ENCODE data around the gene MIEN1.
"Not testable (repeated sequence)": the region's sequence is repeated elsewhere in the genome, so short reads cannot be mapped to it uniquely, and the experiment has no call there.

The MIEN1 gene, protein sequence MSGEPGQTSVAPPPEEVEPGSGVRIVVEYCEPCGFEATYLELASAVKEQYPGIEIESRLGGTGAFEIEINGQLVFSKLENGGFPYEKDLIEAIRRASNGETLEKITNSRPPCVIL

DNA sequence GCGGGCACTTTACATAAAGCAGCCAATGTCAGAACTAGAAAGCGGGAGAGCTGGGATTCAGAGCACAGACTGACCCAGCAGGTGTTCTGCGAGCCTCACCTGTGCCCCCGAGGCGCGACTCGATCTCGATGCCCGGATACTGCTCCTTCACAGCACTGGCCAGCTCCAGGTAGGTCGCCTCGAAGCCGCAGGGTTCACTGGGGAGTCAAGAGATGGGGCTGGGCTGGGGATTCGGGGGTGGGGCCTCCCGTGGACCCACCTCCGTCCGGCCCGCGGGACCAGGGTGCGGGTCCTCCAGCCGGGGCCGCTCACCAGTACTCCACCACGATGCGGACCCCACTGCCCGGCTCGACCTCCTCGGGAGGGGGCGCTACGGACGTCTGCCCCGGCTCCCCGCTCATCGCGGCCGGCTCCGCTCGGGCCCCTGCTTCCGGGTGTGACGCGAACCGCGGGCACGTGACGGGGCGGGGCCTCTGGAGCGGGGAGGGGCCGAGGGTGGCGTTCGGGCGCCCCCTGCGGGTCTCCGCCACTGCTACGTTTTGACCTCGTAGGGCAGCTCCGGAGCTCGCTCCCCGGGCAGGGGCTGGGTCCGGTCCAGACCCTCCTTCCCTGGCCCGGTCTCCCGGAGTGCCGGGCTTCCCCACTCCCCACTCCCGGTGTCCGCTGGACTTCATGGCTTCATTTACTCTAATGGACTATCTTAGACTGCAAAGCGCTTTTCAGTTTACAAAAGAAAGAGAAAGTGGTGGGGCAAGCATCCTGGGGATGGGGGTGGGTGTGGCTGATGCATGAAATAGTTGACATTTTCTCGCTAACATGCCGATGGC lies at the start of gene MIEN1:
MIEN1 (minus strand) TSS at position 438 of the 827 bp plus-strand sequence; CDS start at position 401, 37 bp downstream.
- DNase-seq (ENCODE audit: low read depth in 3 of 3, low spot score in 1 of 3) = peak; percentile 83 to 97 (median 91)

DNA sequence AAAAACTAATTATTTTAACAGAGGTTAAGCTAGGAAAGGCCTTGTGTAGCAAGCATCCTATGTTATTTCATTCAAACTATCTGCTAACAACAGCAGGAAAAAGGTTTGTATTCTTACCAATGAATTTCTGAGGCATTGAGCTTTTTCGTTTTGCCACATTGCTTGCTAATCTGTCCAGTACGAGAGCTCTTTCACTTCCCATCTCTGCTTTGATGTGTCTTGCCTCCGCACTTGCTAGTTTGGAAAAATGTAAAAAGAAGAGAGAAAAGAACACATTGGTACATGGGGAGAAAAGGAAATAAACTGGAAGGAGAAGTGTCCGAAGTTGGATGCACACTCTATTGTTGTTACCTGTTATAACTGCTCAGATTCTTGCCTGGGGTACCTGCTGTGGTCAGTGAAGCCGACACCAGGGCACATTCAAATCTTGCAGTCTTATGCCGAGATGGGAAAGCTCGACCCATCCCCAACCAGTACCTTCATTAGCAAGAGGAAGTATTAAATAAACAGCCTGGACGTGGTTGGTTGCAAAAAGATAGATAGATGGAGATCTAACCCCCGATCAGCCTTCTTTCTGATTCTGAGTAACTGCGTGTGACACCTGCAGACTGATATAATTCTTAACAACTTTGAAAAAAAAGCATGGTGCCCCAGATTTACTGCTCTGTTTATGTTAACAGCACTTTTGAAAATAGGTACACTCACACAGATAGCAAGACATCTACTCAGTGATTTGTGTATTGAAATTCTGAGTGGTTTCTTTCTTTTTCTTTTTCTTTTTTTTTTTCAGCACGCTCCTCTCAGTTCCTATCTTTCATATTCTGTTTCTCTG lies 47.4 kb upstream of the MIEN1 start:
- no peak for DNase-seq (ENCODE audit: low read depth in 3 of 3, low spot score in 1 of 3)

DNA sequence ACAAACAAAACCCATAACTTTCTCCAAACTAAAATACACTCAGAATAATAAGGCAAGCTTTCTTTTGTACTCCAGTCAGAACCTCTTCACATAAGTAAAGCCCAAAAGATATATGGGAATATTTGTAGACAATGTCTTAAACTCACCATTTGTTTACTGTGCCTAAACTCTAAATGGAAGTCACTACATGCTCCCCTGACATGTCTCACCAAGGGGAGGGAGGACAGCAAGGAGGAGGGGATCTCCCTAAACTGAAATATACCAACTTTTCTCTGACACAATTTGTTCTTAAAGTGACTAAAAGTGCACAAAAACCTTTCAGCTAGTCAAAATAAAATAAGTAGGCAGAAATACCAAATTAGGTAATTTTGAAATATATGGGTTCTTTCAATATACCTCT lies 45.9 kb upstream of the MIEN1 start:
- no peak for DNase-seq (ENCODE audit: low read depth in 3 of 3, low spot score in 1 of 3)

DNA sequence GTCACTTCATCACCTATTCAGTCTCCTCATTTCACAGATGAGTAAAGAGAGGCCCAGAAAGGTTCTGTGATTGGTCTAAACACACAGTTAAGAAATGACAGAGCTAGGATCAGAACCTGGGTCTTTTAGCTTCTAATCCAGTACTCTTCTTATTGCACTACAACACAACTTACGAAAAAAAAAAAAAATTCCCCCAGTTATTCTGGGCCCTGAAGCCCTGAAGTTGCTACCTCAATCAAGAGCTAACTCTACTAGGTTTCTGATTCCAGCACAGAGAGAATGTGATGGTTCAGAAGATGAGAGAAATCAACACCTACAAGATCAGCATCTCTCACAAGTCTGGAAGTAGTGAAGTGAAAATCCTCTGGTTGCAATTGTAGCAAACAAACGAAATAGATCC lies 44.7 kb upstream of the MIEN1 start:
- no peak for DNase-seq (ENCODE audit: low read depth in 3 of 3, low spot score in 1 of 3)

DNA sequence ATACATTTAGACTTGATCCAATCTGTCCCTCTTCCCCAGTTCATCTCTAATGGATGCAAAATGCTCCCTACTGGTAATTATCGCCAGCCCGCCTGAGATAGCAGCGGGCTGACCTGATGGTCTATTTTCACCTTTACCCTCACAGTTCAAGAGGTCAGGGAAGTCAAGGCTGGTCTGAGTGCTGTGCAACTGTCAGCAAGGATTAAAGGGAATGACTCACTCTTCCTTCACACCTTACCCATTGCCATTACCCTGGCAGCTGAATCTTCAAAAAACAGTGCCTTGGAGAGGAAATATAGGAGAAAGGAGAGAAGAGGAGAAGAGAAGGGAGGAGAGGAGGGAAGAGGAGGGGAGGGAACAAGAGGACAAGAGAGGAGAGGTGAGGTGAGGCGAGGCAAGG lies 43.7 kb upstream of the MIEN1 start:
- no peak for DNase-seq (ENCODE audit: low read depth in 3 of 3, low spot score in 1 of 3)

DNA sequence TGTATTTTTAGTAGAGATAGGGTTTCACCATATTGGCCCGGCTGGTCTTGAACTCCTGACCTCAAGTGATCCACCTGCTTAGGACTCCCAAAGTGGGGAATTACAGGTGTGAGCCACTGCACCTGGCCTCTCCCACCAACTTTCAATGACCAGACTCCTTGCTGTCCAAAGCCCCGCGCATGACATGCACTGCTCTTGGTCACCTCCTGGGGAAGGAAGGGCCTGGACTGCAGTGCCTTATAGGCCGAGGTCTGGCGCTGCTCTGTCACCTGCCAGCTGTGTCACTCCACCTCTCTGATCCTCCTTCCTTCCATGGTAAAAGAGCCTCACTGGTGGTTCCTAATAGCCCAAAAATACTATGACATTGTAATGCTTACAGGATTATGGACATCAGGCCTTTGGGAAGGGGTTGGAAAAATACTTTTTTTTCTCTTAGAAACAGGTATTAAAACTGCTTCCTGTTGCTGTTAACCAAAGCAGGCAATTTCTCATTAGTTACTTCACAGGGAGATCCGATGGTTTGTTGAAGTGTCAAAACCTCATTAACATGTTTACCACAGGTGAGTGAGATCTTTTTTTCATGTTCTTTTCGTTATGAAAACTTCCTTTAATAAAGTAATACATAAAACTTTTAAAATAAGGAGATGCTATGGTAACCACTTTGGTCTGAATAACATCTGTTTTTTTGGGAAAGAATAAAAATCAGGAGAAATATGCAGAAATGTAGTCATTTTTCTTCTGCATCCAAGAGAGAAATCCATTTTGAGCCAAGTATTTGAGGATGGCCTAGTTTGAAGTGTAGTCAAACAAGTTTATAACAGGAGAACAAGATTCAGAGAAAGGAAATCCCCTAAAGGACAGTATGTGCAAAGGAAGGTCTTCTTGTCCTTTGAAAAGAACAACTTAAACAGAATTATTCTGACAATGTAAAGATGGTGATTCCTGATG lies 42.9 kb upstream of the MIEN1 start:
- no peak for DNase-seq (ENCODE audit: low read depth in 3 of 3, low spot score in 1 of 3)

DNA sequence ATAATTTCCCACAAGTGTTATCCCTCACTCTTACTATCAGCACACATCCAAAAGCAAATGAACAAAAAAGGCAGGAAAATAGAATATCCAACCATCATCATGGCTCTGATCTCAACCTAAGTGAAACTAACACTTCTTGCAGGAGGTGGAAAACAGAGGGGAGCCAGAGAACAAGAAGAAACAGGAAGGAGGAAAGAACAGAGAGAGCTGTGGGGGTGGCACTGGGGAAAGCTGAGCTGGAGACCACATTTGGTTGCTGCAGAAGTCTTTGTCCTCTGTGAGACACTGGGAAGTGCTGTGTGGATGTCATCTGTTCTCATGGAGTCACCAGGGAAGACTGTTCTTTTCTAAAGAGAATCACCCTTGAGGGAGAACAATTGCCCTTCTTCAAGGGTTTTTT lies 42.1 kb upstream of the MIEN1 start:
- no peak for DNase-seq (ENCODE audit: low read depth in 3 of 3, low spot score in 1 of 3)

DNA sequence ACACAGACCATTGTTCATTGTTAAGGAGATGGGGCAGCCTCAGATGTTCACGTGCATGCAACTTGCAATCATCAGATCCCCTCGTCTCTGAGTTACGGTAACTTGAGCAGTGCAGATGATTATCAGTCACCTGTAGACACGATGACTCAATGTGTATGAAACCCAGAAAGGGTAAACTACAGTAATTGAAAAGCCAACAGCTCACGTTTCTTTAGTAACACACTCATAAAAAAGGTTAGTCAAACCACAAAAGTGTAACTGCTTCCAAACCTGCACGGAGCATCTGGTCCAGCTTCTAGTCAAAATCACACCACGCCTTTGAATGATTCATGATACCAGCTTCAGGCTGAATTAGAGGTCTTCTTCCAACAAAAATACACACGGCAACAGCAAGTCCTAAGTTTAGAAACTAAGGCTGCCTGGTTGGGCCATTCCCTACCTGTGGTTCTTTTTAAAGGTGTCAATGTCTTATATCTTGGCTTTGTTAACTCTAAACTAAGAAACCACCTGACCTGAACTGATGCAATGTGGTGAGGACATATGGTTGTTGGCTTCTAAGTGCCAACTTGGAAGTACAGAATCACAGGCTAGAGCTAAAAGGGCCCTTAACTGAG lies 39.7 kb upstream of the MIEN1 start:
- DNase-seq (ENCODE audit: low read depth in 3 of 3, low spot score in 1 of 3) = peak in 2 of 3 donors; percentile 34 to 49

DNA sequence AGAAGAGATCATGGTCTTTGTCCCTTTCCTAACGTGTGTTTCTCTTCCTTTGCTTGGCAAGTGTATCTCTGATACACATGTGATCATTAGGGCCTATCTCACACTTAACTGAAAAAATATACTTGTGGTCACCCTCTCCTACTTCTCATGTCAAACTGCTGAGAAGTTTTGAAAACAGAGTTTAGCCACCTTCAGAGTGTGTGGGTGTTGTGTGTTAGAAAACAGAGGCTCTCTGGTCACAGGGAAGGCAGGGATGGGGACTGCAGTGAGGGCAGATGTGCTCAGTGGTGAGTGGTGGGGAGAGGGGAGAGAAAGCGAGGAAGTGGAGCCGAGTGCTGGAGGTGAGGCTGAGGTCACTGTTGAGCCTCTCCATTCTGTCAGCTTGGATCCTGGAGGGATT lies 36.8 kb upstream of the MIEN1 start:
- no peak for DNase-seq (ENCODE audit: low read depth in 3 of 3, low spot score in 1 of 3)

DNA sequence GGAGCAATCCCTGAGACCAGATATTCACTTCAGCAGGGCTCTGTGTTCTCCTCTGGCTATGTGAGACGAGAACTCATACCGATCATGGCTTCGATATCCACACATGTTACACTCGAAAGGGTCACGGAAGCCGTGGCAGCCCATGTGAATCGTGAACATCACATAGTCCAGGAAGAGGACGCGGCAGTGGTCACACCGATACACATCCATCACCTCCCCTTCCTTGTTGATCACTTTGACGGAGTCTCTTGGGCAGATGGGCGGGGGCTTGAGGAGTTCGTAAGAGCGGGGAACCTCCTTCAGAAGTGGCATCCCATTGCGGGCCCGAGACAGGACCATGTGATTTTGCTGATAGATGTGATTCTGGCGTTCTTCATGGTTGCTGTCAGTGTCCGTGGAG lies 35.4 kb upstream of the MIEN1 start:
- no peak for DNase-seq (ENCODE audit: low read depth in 3 of 3, low spot score in 1 of 3)

DNA sequence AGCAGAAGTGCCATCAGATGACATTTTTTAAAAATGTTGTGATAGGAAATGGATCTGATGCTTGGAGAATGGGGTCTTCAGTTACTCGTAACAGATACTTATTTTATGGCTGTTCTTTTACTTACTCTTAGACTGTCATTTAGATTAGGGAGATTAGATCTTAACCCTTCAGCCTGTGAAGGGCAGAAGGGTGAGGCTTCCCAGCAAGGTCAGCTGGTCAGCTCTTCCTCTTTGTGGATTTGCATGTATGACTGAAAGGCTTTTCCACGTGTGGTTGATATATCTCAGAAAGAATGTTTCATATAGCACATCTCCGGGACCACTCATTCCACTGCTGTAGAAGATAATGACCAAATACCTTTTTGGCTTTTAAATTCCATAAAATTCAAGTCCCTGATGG lies 34.8 kb upstream of the MIEN1 start:
- DNase-seq (ENCODE audit: low read depth in 3 of 3, low spot score in 1 of 3) = no peak

DNA sequence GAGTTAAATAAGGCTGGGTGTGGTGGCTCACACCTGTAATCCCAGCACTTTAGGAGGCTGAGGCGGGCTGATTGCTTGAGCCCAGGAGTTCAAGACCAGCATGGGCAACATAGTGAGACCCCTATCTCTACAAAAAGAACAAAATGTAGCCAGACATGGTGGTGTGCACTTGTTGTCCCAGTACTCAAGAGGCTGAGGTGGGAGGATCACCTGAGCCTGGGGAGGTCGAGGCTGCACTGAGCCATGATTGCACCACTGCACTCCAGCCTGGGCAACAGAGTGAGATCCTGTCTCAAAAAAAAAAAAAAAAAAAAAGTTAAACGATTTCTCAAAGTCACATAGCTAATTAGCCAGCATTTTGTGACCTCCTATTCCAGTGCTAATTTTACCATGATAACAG lies 33.8 kb upstream of the MIEN1 start:
- DNase-seq (ENCODE audit: low read depth in 3 of 3, low spot score in 1 of 3) = not testable (repeated sequence)

DNA sequence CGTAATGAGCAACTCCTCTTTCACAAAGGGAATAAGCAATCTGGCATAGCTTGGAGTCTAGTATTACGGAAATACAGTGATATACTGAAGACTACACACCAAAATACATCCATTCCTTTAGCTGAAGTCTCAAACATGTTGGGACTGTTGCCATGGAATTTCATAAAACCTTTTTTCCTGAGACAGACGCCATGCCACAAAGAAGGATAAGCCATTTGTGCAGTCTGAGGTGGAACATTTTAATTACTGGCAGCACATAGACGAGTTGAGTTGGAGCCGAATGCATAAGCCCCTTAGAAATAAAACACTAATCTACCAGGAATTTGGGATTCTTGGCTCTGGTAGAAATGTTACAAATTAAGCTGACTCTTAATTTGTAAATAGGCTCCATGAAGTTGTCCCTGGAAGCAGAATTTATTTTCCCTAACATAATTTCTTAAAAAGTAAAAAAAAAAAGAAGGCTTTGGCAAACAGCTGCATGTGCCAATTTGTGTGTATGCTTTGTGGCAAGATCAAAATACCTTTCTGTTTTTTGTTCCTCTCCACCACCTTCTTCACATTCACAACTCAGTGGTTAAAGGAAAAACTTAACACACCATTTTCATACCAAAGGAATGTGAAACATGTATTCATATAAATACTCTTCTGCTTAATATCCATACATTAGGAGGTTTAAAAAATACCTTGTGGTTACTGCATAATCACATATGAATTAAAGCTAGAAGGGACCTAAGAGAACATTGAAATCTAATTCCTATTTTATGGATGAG lies 32.9 kb upstream of the MIEN1 start:
- DNase-seq (ENCODE audit: low read depth in 3 of 3, low spot score in 1 of 3) = no peak

DNA sequence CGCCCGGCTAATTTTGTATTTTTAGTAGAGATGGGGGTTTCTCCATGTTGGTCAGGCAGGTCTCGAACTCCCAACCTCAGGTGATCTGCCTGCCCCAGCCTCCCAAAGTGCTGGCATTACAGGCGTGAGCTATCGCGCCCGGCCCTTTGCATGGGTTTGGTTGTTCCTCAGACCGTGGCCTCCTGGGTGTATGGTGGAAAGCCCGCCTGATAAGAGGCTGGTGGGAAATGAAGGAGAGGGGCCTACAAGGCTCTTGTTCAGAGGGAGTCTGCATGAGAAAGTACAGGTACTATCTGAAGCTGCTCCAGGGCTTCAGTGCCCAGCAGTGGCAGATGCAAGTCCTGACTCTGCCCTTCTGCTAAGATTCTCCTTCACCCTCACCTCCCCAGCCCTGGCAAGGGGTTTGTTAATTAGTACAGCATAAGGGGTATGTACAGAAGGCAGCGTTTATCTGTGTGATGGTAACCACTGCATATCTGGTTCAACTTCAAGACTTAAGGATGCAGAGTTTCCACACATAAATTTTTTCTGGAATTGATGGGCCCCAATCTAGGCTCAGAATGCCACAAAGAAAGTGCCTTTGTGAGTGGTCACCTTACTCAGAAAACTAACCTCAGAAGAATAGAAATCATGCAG lies 31.6 kb upstream of the MIEN1 start:
- DNase-seq (ENCODE audit: low read depth in 3 of 3, low spot score in 1 of 3) = no peak

DNA sequence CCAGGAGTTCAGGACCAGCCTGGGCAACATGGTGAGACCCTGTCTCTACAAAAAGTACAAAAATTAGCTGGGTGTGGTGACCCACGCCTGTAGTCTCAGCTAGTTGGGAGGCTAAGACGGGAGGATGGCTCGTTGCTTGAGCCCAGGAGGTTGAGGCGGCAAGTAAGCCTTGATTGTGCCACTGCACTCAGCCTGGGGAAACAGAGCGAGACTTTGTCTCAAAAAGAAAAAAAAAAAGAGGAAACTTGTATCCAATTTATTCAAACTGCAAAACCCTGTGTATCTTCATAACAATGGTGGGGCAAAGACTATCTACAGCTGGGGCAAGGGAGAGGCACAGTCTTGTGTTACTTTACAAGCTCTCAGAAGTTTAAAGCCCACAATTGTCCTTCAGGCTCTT lies 28.9 kb upstream of the MIEN1 start:
- DNase-seq (ENCODE audit: low read depth in 3 of 3, low spot score in 1 of 3) = no peak

DNA sequence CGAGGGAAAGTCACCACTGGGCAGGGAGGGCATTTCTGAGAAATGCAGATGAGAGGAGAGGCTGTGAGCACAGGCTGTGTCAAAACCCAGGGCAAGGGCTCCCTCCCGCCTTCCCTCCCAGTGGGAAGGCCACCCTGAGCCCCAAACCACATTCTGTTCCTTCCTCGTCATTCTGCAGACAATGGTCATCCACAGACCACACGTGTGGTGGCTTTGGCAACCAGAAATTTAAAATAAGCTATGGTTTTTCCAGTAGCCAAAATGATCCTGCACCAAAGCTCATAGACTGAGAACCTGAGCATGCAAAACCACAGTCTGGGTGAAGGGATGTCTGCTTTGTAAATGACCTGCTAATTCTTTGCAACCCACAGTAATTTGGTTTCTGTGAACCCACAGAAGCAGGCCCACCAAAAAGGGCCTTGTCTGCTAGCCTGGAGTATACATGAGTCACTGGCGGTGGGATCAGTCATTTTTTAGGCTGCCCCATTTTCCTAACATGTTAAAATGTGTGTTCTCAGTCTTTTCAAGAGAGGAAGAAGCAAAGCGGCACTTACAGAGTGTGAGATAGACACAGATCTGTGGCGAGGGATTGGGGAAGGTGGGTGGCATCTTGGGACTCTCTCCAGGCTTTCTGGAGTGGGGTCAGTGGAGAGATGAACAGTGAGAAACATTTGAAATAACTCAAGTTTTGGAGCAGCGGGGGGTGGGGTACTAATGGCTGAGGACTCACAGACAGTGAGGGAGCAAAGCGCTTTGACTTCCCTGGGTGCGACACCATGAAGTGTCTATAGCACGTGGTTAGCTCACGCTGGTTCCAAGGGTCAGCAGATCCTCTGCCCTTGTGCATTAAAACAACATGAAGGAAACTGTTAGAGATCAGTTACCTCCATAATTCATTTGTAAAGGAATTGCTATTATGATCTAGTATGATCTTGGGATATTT lies 27.9 kb upstream of the MIEN1 start:
- DNase-seq (ENCODE audit: low read depth in 3 of 3, low spot score in 1 of 3) = peak in 2 of 3 donors; percentile 24 to 38

DNA sequence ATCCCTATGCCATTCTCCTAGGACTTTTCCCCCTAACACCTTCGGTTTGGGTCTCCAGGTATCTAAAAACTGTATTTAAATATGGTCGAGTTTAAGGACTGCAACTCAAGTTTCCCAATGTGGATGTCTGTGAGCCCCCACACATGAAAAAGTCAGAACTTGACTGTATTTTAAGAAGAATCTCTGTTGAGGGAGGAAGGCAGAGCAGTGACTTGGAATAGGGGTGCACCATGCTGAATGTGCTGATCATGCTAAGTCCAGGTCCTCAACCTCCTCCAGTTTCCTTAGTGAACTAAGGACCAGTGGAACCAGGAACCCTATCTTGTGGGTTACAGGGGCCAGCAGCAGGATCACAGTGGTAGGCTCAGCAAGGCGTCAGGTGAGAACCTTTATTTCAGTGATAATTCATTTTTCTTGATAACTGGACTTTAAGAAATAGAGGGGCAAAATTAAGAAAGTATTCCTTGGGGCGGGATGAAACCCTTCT lies 26.9 kb upstream of the MIEN1 start:
- no peak for DNase-seq (ENCODE audit: low read depth in 3 of 3, low spot score in 1 of 3)
